Pulmonary artery endothelial cell (primary cell): ENCODE measurements around the gene MORN1. TPM values are rescaled to one million over a fixed set of nuclear protein-coding genes. Genes with fewer than 3 reads are reported as not detected.

Experiments used
- DNase-seq: peaks from one replicate; pipeline ENCODE4 v3.0.0-alpha.2; 2011; ENCODE audit warnings: low read depth, low spot score
- total RNA-seq: library from RNA; depleted of rRNA; stranded (reverse); fragments of >200 nt; gene quantifications from 2 replicates; pipeline ENCODE4 v1.2.3, GENCODE V29; 2014

MORN1 gene
- total RNA-seq, 1 donor from 2014 or later = 4.1 TPM

GRCh38 chr1:2405588-2406295, 14.4 kb upstream of the MORN1 start:
- DNase-seq = no peak

GRCh38 chr1:2404890-2405511, 13.6 kb upstream of the MORN1 start:
- no peak for DNase-seq

DNA sequence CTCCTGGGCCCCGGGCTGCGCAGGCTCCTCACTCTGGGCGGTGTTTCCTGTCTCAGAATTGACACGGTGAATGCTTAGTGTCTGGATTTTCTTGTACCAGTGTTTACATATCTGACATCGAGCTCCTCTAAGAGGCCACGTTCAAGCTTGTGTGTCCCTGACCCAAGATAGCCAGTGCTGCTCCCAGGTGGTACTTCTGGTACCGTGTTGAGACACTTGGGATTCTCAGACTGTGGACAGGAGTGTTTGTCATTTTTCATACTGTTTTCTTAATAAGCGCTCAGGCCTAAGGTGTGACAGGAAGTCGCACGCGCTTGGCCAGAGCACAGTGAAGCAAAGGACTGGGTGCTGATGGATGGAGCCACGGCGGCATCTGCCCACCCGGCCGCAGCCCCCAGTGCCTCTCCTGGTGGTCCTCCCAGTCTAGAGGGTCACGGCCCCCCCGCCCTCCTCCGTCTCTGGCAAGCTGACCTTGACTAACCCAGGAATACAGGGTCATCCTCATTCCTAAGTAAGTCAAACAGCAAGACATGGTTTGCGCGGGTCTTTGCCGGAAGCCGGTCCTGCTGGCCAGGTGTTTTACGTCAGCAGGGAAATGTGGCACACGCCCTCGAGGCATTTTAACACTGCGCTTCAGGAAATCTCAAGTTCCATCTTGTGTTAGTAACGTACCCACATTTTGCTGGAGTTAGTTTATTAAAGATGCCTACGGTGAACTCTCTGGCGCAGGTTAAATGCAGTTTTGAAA, 13.0 kb upstream of the MORN1 start:
- no peak for DNase-seq

DNA sequence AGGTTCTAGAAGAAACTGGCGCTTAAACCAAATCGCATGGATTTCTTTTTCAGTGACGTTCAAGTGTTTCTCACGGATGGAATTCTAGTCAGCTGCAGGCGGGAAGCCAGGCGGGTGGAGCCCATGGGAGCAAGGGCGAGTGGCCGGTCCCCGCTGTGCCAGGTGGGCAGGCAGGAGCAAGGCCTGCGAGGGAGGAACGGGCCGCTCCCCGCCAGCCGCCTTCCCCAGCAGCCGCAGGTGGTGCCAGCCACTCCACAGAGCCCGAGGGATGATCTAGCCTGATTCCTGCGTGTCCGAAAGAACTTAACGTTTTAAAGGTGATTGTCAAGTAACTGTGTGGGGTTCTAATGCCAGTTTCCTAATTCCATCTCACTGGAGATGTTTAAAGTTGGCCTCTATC, 11.9 kb upstream of the MORN1 start:
- DNase-seq = no peak

GRCh38 chr1:2402420-2402819, 11.1 kb upstream of the MORN1 start:
- no peak for DNase-seq

DNA sequence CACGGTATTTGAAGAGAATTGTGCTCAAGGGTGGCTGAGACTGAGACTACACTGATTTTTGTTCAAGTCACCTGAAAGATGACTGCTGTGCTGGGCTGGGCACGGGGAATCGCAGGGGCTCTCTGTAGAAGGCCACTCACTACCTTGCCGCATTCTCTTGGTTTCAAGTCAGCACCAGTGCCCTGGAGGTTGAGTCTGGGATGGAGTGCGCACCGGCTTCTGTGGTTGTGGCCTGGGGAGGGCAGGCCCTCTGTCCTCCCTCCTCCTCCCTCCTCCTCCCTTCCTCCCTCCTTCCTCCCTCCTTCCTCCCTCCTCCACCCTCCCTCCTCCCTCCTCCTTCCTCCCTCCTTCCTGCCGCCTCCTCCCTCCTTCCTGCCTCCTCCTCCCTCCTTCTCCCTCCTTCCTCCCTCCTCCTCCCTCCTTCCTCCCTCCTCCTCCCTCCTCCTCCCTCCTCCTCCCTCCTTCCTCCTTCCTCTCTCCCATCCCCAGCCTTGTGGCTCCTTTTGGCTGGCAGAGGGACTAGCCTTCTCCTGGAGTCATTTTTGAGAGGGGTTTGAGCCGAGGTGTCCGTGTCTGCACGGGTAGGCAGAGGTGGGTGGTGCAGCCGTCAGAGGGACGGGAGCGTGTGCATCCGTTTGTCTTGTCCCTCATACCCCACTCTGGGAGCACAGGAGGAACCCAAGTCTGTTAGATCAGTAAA, 9.7 kb upstream of the MORN1 start:
- DNase-seq = no peak

DNA sequence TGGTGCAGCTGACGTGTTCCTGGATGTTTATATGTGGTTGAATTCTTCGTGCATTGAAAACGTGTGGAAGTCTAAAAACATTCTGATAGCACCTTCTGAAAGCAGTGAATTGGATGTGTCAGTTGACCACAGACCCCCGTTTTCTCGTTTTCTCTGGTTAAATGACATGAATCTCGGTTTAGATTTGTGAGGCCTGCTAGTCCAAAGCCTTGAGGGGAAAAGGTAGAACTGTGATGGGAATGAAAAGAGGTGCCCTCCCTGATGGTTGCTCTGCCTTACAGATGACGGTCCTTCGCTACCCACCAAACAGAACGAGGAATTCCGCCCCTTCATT, 9.2 kb upstream of the MORN1 start:
- DNase-seq = no peak

DNA sequence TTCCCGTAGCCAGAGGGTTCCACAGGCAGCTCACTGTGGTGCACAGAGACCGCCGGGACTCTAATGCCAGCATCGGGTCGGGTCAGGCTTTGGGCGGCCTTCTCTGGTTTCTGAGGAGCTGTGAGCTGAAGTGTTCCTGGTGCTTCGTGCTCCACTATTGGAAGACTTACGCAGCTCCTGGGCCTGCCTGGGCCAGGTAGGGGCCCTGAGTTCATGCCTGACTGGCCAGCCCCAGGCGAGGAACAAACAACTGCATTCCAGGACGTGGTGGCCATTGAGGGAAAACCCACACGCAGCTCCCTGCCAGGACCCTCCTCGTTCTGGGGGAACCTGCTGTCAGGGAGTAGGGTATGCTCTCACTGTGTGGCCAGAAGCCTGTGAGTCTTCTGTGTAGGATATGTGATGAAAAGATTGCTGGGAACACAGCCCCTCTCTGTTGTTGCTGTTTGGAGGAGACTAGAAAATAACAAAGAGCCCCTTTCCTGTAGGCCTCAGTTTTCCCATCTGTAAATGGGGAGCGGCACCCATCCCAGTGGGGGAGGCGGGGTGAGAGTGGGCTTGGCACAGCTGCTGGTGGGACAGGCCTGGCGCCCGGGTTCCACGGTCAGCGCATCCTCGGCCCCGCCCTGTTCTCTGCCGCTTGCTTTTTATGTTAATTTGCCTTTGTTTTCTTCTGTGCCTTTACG, 8.7 kb upstream of the MORN1 start:
- DNase-seq = no peak

- no peak for DNase-seq
Measured at GRCh38 chr1:2398871-2399270, 7.5 kb upstream of the MORN1 start.

- DNase-seq = no peak
Measured at GRCh38 chr1:2397007-2397679, 5.8 kb upstream of the MORN1 start.

DNA sequence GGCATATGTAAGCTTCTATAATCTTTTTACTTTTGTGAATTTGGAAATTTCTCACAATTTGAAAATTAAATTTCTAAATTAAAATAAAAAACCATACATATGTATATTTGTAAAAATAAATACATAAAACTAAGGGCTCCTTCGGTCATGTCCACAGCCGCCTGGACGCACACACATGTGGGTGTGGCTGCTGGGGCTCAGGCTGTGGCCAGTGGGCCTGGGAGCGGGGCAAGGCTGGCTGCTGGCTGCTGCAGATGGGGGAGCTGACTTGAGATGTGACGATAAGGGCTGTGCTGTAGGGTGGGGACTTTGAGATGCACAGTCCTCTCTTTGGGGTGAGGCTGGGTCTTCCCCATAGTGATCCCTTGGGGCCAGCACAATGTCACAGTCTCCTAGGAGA, 5.1 kb upstream of the MORN1 start:
- no peak for DNase-seq

DNA sequence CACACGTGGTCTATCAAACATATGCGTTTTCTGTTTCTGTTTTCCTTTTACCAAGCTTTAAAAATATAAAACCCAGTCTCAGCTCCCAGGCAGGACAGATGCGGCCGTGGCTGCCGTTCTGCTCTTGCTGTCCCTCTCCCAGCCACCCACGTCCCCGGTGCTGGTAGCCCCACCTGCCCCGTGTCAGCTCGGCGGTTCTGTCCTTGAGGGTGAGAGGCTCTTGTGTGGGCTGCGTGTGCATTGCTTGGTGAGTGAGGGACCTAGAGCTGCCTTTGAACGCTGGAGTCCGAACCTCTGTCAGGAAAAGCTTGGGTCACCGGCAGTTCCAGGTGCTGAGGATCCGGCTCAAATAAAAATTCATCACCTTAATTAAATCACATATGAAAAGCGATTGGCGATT, 4.7 kb upstream of the MORN1 start:
- DNase-seq = no peak

DNA sequence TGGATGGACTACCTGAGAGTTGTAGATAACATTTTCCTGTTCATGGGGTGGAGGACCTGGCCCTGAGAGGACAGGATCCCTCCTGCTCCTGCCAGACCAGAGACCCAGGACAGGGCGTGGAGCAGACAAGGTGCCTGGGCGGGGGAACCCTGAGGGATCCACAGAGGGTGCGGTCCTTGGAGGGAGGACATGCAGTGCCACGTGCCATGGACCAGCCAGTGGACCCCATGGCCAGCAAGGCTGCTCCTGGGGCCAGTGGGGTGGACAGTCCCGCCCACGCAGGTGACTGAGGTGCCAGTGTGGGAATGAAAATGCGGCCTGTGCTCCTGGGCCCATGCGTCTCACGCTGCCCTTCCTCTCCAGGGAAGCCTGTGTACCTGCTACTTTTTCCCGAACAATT, 3.9 kb upstream of the MORN1 start:
- DNase-seq = no peak

DNA sequence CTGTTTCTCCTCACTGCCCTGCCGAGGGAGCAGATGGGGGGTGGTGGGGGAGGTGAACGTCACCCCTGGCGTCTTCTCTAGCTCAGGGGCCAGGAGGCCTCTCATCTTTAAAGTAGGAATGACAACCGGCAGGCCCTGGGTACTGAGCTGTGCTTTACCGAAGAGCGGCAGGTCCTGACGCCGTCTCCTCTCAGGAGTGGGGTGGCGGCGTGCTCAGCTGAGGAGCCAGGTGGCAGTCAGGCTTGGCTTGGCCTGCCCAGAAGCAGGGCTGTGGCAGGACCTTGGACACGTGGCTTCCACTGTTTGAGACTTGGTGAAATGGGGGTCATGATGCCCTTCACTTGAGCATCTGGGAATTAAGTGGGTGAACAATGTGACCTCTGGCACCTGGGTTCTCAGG, 3.4 kb upstream of the MORN1 start:
- no peak for DNase-seq

GRCh38 chr1:2394220-2394619, 2.9 kb upstream of the MORN1 start:
- DNase-seq = no peak

DNA sequence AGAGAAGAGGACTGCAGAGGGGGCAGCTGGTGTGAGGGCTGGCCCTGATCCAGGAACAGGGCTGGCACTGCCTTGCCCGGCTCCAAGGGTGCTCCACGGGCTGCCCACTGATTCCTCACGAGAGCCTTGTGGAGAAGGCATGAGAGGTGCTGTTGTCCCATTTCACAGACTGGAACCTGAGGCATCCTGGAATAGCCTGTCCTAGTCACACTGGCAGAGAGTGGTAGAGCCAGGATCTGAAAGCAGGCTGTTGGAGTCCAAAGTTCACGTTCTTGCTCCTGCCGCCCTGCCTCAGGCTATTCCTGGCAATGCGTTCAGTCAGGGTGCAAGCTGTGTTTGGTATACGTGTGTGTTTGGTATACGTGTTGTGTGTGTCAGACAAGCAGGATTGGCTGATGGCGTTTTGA, 2.1 kb upstream of the MORN1 start:
- no peak for DNase-seq

GRCh38 chr1:2392686-2393085, 1.3 kb upstream of the MORN1 start:
- DNase-seq = no peak

GRCh38 chr1:2391931-2392509, 666 bp upstream of the MORN1 start:
- no peak for DNase-seq

DNA sequence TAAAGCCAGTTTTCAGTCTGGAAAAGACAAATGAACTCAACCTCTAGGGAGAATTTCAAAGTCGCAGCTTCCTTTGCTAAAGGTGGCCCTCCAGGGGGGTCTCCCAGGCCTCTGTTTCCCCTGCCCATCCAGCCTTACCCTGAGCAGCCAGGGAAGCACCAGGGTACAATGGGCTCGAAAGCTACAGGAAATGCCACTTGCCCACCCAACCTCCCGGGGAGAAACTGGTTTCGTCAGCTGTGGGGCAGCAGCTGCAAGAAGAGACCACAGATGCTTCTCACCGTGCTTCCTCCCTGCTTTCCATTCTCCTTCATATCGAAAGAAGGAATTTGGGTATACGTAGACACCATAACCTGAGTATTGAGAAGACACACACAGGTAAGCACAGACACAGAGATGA, 1.7 kb downstream of the MORN1 start:
- DNase-seq = no peak

DNA sequence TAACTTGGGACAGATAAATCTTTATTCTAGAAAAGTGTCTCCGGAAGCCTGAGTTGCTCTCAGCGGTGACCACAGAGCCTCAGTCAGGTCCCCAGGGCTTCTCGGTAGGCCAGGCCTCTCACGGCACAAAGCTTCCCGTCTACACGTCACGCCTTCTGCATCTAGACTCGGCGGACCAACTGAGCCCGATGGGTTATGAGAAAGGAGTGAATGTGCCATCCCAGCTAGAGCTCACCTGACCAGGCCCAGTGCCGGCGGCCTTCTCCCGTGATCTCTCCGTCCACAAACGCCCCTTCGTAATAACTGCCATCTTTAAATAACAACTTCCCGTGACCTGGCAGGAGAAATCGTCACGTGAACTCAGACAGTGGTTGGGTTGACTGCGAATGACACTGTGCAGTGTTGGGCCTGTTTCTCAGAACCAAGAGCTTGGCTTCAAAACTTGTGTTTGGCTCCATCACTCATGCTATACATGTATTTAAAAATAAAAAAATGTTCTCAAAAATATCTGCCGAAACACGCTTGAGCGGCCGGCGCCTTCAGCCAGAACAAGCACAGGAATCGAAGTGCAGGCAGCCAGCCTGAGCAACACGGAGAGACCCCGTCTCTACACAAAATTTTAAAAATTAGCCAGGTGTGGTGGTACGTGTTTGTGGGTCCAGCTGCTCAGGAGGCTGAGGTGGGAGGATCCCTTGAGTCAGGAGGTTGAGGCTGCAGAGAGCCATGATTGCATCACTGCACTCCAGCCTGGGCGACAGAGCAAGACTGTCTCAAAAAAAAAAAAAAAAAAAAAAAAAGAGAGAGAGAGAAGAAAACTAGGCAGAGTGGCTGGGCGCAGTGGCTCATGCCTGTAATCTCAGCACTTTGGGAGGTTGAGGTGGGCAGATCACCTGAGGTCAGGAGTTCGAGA, 3.1 kb downstream of the MORN1 start:
- DNase-seq = no peak
